A673 (cell line): ENCODE data around the gene CAPN13.

ENCODE experiments used
- EZH2 ChIP-seq: fragments of 200-600 bp; sonication (generic); IDR thresholded peaks from 2 replicates; pipeline ENCODE4 v1.6.1; 2017; ENCODE audit warnings: borderline replicate concordance, low read depth, mild to moderate bottlenecking, mixed read lengths, antibody characterized with exemption, low read length; ENCODE audit not compliant: poor library complexity, severe bottlenecking
- TF ChIP-seq, protein P1 (sequence below): fragments of 300-800, 200-600 bp; sonication (generic); conservative IDR thresholded peaks from 2 replicates; pipeline ENCODE4 v1.5.1; 2017; ENCODE audit warnings: low read depth, mild to moderate bottlenecking, antibody characterized with exemption, low read length, moderate library complexity, mixed read lengths

GRCh38 chr2:30764021-30764800, 43.0 kb downstream of the CAPN13 start:
- TF ChIP-seq, protein P1, sequence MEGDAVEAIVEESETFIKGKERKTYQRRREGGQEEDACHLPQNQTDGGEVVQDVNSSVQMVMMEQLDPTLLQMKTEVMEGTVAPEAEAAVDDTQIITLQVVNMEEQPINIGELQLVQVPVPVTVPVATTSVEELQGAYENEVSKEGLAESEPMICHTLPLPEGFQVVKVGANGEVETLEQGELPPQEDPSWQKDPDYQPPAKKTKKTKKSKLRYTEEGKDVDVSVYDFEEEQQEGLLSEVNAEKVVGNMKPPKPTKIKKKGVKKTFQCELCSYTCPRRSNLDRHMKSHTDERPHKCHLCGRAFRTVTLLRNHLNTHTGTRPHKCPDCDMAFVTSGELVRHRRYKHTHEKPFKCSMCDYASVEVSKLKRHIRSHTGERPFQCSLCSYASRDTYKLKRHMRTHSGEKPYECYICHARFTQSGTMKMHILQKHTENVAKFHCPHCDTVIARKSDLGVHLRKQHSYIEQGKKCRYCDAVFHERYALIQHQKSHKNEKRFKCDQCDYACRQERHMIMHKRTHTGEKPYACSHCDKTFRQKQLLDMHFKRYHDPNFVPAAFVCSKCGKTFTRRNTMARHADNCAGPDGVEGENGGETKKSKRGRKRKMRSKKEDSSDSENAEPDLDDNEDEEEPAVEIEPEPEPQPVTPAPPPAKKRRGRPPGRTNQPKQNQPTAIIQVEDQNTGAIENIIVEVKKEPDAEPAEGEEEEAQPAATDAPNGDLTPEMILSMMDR, result no peak
- TF ChIP-seq EZH2, result no peak
